HG02678 (cell line): ENCODE data around the gene VAV1.
A peak's percentile ranks its signal among the peaks of the same experiment; 100 is the strongest.

ENCODE experiments used
- ATAC-seq: cut with Tn5 transposase; IDR thresholded peaks from one replicate; pipeline ENCODE4 v1.9.1; 2021; ENCODE audit warnings: mild to moderate bottlenecking, moderate library complexity; ENCODE audit not compliant: unreplicated experiment

The VAV1 gene, protein sequence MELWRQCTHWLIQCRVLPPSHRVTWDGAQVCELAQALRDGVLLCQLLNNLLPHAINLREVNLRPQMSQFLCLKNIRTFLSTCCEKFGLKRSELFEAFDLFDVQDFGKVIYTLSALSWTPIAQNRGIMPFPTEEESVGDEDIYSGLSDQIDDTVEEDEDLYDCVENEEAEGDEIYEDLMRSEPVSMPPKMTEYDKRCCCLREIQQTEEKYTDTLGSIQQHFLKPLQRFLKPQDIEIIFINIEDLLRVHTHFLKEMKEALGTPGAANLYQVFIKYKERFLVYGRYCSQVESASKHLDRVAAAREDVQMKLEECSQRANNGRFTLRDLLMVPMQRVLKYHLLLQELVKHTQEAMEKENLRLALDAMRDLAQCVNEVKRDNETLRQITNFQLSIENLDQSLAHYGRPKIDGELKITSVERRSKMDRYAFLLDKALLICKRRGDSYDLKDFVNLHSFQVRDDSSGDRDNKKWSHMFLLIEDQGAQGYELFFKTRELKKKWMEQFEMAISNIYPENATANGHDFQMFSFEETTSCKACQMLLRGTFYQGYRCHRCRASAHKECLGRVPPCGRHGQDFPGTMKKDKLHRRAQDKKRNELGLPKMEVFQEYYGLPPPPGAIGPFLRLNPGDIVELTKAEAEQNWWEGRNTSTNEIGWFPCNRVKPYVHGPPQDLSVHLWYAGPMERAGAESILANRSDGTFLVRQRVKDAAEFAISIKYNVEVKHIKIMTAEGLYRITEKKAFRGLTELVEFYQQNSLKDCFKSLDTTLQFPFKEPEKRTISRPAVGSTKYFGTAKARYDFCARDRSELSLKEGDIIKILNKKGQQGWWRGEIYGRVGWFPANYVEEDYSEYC

DNA sequence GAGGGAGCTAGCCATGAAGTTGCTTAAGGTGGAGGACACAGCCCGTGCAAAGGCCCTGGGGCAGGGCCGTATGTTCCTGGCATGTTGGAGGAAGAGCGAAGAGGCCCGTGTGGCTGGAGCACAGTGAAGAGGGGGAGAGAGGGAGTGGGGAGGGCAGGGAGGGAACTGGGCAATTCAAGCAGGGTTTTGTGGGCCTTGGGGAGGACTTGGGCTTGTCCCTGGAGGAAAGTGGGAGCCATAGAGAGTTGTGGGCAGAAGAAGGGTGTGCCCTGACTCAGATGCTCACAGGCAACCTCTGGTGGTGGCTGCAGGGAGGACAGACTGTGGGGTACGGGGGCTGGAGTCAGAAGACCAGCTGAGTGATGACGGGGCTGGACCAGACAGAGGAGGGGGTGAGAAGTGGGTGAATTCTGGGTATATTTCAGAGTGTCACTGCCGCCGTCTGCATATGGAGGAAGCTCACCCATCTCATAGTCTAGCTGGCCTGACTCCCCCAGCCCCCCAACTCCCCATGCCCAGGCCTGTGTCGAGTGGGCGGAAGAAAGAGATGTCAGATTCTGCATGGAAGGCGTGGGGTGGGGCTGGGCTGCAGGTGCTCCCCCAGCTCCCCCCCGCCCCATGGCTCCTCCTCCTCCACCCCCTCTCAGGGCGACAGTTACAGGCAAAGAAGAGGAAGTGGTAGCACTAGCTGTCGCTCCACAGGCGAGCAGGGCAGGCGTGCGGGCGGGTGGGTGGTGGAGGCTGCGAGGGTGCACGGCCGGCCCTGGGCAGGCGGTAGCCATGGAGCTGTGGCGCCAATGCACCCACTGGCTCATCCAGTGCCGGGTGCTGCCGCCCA, at the start of gene VAV1:
Gene VAV1, plus strand, starts transcription at position 681 of the 838 bp plus-strand sequence. Its CDS starts 100 bp downstream, at position 781.
- ATAC-seq, result peak; percentile 36

DNA sequence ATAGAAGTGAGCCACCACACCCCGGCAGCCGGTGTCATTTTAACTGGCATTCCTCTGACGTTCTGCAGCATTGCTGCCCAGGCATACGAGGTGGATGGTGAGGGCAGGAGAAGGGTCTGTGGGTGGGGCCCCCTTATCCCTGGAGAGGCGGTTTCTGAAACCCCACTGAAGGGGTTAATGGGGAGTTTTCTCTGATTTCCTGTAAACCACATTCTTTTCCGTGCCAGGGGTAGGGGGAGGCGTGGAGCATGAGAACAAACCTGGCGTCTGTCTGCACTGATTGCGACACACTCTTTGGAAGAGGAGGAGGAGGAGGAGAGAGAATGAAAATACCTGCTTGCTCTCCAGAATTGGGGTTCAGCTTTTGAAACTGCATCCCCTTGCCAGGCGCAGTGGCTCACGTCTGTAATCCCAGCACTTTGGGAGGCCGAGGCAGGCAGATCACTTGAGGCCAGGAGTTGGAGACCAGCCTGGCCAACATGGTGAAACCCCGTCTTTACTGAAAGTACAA, 49.3 kb upstream of the VAV1 start:
- no peak for ATAC-seq

DNA sequence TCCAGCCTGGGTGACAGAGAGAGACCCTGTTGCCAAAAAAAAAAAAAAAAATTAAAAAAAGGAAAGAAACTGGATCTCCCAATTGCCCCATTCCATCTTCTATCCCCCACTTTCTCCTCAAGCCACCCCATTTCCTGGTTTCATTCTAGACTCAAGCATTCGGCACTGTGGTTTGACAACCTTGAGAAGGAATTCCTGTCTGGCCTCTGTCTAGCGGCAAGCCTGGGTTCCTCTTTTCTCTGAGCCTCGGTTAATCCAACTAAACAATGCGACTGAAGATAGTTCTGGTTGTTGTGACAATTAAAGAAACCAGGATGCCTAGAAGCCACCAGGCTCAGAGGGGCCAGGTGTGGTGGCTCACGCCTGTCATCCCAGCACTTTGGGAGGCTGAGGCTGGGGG, 48.8 kb upstream of the VAV1 start:
- no peak for ATAC-seq

DNA sequence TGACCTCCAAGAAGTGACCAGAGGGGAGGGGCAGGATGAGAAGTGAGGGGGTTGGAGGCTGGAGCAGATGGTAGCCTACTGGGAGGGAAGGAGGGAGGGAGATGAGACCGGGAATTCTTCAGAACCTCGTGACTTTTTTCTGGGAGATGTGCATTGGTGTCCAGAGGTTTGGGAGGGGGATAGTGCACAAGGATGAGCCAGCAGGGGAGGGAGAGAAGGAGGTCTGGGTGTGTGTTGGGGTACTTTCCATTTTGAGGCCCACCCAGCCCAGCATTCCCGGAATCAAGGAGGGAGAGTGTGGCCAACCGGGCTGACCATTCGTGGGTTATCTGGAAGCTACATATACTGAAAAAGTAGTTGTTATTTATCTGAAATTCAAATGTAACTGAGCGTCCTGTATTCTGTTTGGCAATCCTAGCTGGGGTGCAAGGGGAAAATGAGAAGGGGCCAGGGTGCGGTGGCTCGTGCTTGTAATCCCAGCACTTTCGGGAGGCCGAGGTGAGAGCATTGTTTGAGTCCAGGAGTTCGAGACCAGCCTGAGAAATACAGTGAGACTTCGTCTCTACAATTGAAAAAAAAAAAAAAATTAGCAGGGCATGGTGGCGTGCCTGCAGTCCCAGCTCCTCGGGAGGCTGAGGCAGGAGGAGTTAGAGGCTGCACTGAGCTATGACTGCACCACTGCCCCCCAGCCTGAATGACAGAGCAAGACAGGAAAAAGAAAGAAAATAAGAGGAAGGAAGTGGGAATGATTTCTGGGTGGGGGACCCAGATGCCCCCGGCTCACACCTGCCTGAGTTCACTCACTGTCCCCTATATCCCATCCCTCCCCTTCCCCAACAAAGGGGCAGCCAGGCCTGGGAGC, 47.6 kb upstream of the VAV1 start:
- no peak for ATAC-seq

DNA sequence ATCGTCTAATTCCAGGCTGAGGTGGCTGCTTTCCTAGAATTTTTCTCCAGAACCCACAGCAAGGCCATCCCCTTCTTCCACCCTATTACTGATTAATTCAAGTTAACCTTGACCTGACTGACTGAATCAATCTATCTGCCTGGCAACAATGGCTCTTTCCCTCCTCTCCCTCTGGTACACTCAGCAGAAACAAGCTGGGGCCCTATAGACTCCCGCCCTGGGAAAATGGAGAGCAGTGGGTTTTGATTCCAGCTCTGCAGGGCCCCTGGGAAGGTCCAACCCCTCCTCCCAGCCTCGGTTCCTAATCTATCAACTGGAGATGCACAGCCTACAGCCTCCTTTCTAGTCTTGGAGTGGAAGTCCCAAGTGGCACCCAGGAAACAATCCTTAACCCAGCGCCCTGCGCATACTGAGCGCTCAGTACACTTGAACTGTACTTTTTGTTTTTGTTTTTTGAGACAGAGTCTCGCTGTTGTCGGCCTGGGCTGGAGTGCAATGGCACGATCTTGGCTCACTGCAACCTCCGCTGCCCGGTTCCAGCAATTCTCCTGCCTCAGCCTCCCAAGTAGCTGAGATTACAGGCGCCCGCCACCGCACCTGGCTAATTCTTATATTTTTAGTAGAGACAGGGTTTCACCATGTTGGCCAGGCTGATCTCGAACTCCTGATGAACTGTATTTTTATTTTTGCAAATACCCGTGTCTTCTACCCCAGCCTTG, 46.8 kb upstream of the VAV1 start:
- no peak for ATAC-seq

DNA sequence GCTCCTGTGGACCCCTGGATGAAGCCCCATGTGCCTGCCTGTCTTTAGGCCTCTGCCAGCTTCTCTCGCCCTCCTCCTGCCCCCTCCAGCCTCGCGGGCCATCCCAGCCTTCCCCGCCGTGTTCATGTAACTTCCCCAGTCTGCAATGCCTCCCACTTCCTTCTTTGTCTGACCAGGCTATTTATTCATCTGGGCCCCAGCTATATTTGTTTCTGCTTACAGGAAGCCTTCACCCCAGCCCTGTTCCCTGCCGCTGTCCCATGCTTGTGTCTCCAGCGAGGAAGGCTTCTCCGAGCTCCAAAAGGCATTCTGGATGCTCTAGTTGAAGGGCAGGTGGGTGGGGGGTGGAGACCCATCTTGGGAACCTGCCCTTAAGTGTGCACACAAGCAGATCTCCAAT, 44.2 kb upstream of the VAV1 start:
- ATAC-seq, result no peak

DNA sequence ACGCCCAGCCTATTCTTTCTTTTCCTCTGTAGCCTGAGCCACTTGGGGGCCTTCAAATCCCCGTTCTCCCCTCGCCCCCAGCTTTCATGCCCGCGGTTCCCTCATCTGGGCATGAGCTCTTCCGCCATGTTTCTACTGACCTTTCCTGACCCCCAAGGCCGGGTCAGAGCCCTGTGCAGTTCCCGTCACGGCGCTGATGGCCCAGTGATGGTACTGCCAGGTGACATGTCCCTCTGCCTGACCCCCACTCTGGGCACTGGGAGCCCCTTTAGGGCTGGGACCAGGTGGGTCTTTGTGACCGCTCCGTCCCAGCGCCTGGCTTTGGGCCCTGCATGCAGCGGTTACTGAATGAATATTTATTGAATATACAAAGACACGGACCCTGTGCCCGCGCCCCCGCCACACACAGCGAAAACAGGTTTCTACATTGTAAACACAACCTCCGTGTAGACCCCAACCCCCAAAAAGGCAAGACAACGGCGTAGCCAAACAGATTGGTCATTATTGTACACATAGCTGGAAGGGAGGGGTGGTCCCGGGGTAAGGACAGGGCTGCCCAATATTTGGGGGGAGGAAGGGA, 42.8 kb upstream of the VAV1 start:
- ATAC-seq, result no peak

DNA sequence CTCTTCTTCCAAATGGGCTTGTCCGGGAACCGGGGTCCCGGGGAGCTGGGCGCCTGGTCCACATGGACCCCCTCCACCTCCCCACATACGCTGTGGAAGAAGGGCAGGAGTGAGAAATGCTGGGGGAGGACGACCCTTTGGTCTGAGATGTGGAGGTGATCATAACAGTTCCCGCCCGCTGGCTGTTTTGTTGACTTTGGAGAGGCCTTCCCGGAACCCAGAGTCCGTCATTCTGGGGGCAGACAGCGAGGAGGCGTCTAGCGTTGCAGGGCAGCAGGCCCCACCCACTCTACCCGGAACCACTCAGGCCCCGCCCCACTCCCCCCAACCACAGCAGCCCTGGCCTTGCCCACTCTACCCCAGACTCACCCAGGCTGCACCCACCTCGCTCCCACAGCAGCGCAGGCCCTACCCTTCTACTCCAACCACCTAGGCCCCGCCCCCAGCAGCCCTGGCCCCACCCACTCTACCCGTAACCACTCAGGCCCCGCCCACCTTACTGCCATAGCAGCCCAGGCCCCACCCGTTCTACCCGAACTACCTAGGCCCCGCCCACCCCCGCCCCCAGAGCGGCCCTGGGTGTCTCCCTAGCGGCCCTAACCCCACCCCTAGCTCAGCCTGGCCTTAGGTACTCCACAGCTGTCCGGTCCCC, 42.2 kb upstream of the VAV1 start:
- no peak for ATAC-seq

DNA sequence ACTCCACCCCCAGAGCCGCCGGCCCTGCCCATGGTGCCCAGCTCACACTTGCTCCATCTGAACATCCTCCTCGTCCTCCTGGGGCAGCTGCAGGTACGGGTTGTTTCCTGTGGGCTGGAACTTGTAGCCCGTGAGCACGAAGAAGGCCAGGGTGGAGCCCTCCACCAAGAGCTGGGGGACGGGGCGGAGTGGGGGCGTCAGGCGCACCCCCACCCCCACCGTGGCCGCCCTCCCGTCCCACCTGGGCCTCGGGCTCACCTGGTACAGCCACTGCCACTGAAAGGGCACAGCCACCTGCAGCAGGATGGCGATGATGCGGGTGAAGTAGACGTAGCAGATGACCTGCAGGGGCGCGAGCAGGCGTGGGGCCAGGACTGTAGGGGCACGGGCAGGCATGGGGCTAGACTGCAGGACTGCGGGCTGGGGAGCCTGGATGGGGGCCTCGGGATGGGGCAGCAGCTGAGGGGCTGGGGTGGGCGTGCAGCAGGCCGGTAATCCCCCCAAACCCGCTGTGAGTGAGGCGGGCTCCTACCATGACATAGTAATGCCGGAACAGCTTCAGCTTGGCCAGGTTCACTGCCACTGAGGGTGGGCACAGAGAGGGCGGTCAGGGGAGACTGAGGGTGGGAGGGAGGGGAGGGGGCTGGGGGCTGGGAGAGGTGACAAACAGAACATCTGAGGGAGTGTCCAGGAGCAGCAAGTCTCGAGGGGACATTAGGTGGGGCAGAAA, 41.4 kb upstream of the VAV1 start:
- no peak for ATAC-seq

DNA sequence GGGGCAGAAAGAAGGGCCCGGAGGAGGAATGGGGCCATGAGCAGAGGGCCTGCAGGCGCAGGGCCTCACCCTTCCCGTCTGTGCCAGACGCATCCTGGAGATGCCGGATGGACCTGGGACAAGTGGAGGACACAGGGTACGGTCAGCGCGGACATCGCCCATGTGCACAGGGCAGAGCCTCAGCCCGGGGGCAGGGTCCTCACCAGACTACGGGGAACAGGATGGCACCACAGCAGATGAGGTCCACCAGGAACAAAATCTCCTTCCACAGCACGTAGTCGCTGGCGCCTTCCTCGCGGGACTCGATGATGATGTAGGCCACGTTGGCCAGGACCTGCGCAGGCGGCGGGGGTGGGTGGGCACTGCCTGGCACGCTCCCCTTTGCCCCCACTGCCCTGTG, 40.7 kb upstream of the VAV1 start:
- ATAC-seq, result no peak

DNA sequence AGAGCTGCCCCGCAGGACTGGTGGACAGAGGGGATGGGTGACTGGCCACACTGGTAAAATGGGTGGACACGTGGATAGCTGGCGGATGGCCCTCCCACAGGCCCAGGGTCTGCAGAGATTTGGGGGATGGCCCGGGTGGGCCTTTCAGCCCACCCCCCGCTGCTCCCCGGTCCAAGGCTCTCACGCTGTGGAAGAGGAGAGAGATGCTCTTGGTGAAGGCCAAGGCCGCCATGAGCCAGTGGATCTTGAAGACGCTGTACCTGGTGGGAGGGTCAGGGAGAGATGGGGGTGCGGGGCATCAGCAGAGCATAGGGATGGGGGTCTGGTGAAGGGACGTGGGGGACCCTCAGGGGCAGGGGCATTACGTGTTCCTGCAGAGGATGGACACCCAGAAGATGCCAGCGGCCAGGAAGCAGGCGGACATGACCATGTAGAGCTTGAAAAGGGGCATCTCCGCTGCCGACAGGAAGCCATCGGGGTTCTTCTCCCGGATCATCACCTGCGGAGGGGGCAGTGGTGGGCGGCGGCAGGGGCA, 39.6 kb upstream of the VAV1 start:
- ATAC-seq, result no peak

DNA sequence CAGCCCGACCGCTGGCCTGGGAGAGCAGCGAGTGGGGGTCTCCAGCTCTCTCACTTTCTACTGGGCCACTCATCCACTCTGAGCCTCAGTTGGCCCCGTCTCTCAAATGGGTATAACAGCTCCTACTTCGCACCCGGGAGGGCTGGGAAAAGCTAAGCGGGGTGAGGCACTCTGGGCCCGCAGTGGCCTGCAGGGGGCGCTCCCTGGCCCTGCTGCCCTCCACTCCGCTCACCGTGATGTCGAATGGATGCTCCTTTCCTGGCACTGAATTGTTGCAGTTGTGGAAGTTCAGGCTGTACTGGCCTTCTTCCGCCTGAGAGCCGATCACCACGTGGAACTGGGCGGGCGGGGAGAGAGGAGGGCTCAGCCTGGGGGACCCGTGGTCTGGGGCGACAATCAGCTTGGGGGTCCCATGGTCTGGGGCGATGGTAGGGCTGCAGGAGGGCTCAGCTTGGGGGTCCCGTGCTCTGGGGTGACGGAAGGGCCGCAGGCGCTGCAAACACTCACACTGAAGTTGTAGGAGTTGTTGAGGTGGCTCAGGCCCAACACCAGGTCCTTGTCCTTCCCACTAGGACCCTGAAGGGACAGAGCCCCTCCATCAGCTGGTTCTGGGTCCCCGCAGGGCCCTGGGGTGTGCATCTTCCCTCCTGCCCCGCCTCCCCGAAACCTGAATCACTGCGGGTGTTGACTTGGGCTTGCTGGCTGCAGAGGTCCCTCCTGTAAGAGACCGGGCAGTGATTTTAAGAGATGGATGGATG, 39.0 kb upstream of the VAV1 start:
- ATAC-seq, result no peak

DNA sequence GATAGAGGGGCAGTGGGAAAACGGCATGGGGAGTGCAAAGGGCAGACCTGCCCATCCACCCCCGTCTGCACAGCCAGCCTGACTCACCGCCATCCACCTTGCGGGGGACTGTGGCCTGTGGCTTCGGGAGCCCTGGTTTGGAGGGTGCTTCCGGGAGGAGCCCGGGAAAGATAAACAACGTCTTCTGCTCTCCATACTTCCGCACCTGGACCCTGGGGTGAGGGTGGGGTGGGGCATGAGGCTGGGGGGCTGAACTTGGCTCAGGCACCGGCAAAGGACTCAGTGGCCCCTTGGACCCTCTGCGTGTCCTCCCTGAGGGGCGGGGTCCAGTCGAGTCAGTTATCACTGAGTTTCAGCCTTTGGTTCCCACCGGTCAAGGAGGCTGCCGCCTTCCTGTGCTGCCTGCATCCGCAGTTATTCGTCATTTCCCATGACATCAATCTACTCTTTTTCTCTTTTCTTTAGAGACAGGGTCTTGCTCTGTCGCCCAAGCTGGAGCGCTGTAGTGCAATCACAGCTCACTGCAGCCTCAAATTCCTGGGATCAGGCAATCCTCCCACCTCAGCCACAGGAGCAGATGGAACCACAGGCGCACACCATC, 38.3 kb upstream of the VAV1 start:
- ATAC-seq, result no peak

DNA sequence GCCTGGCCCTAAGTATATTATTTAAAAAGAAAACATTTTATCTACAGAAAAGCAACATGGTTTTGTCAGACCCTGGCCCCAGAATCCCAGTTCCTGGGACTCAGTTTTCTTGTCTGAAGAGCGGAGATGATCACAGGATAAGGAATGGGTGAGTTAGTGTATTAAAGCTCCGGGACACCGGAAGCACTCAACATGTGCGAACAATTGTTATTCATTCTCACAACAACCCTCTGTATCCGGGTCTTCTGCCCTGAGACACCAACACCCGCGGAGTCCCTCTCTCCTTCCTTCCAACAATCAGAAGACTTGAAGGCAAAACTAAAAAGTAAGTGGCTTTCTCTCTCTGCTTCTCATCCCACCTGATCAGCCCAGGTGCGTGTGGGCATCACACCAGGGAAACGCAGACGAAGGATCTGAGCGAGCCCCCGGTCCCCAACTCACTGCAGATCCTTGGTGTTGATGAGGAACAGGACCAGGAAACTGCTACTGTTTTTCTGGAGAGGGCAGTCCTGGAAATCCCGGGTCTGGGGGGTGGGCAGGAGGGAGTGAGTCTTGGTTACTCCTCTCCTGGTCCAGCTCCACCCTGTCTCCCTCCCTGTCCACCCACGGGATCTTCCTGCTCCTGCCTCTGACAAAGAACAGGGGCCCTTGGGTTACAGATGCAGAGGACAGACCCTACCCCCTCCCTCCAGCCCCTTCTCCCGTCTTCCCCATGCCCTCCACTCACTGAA, 37.2 kb upstream of the VAV1 start:
- no peak for ATAC-seq

DNA sequence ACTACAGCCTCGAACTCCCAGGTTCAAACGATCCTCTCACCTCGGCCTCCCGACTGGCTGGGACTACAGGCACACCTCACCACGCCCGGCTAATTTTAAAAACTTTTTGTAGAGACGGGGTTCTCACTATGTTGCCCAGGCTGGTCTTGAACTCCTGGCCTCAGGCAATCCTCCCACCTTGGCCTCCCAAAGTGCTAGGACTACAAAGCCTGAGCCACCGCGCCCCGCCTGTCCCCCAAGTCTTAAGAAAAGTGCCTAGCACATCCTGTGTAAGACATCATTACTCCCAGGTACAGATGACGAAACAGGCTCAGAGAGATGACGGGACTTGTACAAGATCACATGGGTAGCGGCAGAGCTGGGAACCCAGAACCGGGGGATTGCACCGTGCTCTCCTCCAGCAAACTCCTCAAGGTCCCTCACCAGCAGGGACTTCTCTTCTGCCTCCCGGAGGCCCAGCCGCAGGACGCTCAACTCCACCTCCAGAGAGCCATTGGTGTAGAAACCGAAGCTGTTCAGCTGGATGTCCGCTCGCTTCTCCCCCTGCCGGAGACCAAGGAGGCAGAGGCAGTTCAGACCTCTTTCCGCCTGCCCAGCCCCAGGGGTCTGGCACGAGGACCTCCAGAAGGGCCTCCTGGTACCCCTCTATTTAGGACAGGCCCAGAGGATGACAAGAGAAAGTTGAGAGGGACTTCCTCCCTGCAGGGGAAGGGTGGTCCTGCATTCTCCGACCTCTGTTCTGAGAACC, 36.2 kb upstream of the VAV1 start:
- ATAC-seq, result no peak
